CD14-positive monocyte (primary cell): ENCODE measurements around the gene TAS2R16. TPM values are rescaled to one million over a fixed set of nuclear protein-coding genes. Genes with fewer than 3 reads are reported as not detected.

Experiments used
- DNase-seq, 3 donors: peaks; one replicate each; pipeline ENCODE4 v3.0.0-alpha.2; 2011 to 2022
- H2AFZ ChIP-seq: 2 replicates; pipeline ENCODE4 v1.6.0; 2012; ENCODE audit warnings: mild to moderate bottlenecking, low read depth, low read length, inconsistent platforms; ENCODE audit not compliant: insufficient read depth, poor library complexity, severe bottlenecking
- H3K27ac ChIP-seq, 2 donors: 1 replicate in 1 of 2; 2 replicates in 1 of 2; pipeline ENCODE4 v1.5.1; 2012 to 2013; ENCODE audit warnings: low read length in 2 of 2, control low read depth in 1 of 2, inconsistent platforms in 1 of 2, low read depth in 1 of 2, mild to moderate bottlenecking in 1 of 2
- H3K27me3 ChIP-seq, 2 donors: one replicate each; pipeline versions ENCODE4 v1.6.0 to v1.6.1; 2011 to 2013; ENCODE audit warnings: low read length in 2 of 2; ENCODE audit not compliant: control insufficient read depth in 2 of 2, insufficient read depth in 2 of 2
- H3K36me3 ChIP-seq, 2 donors: replicated peaks in 1 of 2; 1 replicate in 1 of 2; 2 replicates in 1 of 2; pipeline versions ENCODE4 v1.5.1 to v1.6.1; 2012 to 2013; ENCODE audit warnings: low read length in 2 of 2, control low read depth in 1 of 2, inconsistent platforms in 1 of 2, mild to moderate bottlenecking in 1 of 2; ENCODE audit not compliant: insufficient read depth in 2 of 2, control insufficient read depth in 1 of 2
- H3K4me1 ChIP-seq, 2 donors: 1 replicate in 1 of 2; 2 replicates in 1 of 2; pipeline versions ENCODE4 v1.5.1 to v1.6.1; 2012 to 2013; ENCODE audit warnings: low read length in 2 of 2, control low read depth in 1 of 2, inconsistent platforms in 1 of 2, mild to moderate bottlenecking in 1 of 2, moderate library complexity in 1 of 2; ENCODE audit not compliant: insufficient read depth in 2 of 2, control insufficient read depth in 1 of 2
- H3K4me2 ChIP-seq: replicated peaks from 2 replicates; pipeline ENCODE3; 2012; ENCODE audit warnings: low read length, moderate library complexity, mild to moderate bottlenecking; ENCODE audit not compliant: poor library complexity, severe bottlenecking; ENCODE audit errors: extremely low read depth
- H3K4me3 ChIP-seq, 3 experiments: fragments of 200-600 bp in 1 of 3; sonication (generic) in 1 of 3; replicated peaks in 1 of 3; 1 replicate in 2 of 3; 2 replicates in 1 of 3; pipeline ENCODE4 v1.5.1; 2011 to 2013; ENCODE audit warnings: low read length in 3 of 3, mild to moderate bottlenecking in 3 of 3, control low read depth in 2 of 3, low read depth in 2 of 3, inconsistent platforms in 1 of 3, moderate library complexity in 1 of 3
- H3K79me2 ChIP-seq: 2 replicates; pipeline ENCODE4 v1.6.0; 2012; ENCODE audit warnings: mild to moderate bottlenecking, control low read depth, inconsistent platforms, low read length, moderate library complexity; ENCODE audit not compliant: insufficient read depth
- H3K9ac ChIP-seq: 2 replicates; pipeline ENCODE4 v1.6.0; 2017; ENCODE audit warnings: low read length, mild to moderate bottlenecking; ENCODE audit not compliant: insufficient read depth, poor library complexity, severe bottlenecking
- H3K9me3 ChIP-seq, 2 donors: replicated peaks in 1 of 2; 1 replicate in 1 of 2; 2 replicates in 1 of 2; pipeline versions ENCODE4 v1.5.1 to v1.6.1; 2012 to 2013; ENCODE audit warnings: low read length in 2 of 2, control low read depth in 1 of 2; ENCODE audit not compliant: control insufficient read depth in 1 of 2, insufficient read depth in 1 of 2
- H4K20me1 ChIP-seq: 2 replicates; pipeline ENCODE4 v1.6.0; 2012; ENCODE audit warnings: mild to moderate bottlenecking, low read length, control low read depth, moderate library complexity; ENCODE audit not compliant: insufficient read depth
- H3K27ac Mint-ChIP-seq, 7 donors: one replicate each; pipeline ENCODE4 v1.8.0; 2020; ENCODE audit warnings: mild to moderate bottlenecking in 7 of 7, mixed read lengths in 7 of 7, moderate library complexity in 6 of 7, inconsistent platforms in 2 of 7
- H3K27me3 Mint-ChIP-seq, 3 donors: one replicate each; pipeline ENCODE4 v1.8.0; 2021 to 2022; ENCODE audit warnings: low read depth in 3 of 3, mild to moderate bottlenecking in 3 of 3, mixed read lengths in 3 of 3, moderate library complexity in 3 of 3, inconsistent platforms in 1 of 3
- H3K36me3 Mint-ChIP-seq, 2 donors: one replicate each; pipeline ENCODE4 v1.8.0; 2020; ENCODE audit warnings: mixed read lengths in 2 of 2, inconsistent platforms in 1 of 2, mild to moderate bottlenecking in 1 of 2
- H3K4me1 Mint-ChIP-seq: one replicate; pipeline ENCODE4 v1.8.0; 2020; ENCODE audit warnings: mild to moderate bottlenecking, mixed read lengths
- H3K4me3 Mint-ChIP-seq, 2 donors: one replicate each; pipeline ENCODE4 v1.8.0; 2020; ENCODE audit warnings: mild to moderate bottlenecking in 2 of 2, mixed read lengths in 2 of 2, moderate library complexity in 1 of 2
- H3K9me3 Mint-ChIP-seq, 7 donors: one replicate each; pipeline ENCODE4 v1.8.0; 2020 to 2022; ENCODE audit warnings: mixed read lengths in 7 of 7, mild to moderate bottlenecking in 6 of 7, moderate library complexity in 6 of 7, inconsistent platforms in 2 of 7
- WGBS: methylation state at CpG from one replicate; pipeline ENCODE4 v1.1.5; 2013; ENCODE audit warnings: missing lambda C conversion rate; ENCODE audit not compliant: insufficient coverage; 5-methylcytosine and 5-hydroxymethylcytosine counted together
- intact Hi-C, 2 donors: fragments of 100-400 bp; cut with micrococcal nuclease; formaldehyde crosslinking; loops; one replicate each; pipeline versions ENCODE4 v1.15.0 to v1.15.1; 2023
- polyA plus RNA-seq, 3 donors: library from polyadenylated mRNA; depleted of rRNA in 1 of 3; unstranded in 2 of 3; stranded (reverse) in 1 of 3; fragments of 300-500 nt in 2 of 3; fragments of >200 nt in 1 of 3; fragmentation: Illumina TruSeq in 2 of 3; gene quantifications; 1 replicate in 2 of 3; 2 replicates in 1 of 3; pipeline ENCODE4 v1.2.3, GENCODE V29; 2012 to 2021
- TF ChIP-seq, protein P1 (sequence below): fragments of 200-600 bp; IDR thresholded peaks from one replicate; pipeline ENCODE4 v1.8.0; 2022; ENCODE audit warnings: antibody characterized with exemption, mild to moderate bottlenecking

Gene TAS2R16
- polyA plus RNA-seq, 3 donors, result not detected

DNA sequence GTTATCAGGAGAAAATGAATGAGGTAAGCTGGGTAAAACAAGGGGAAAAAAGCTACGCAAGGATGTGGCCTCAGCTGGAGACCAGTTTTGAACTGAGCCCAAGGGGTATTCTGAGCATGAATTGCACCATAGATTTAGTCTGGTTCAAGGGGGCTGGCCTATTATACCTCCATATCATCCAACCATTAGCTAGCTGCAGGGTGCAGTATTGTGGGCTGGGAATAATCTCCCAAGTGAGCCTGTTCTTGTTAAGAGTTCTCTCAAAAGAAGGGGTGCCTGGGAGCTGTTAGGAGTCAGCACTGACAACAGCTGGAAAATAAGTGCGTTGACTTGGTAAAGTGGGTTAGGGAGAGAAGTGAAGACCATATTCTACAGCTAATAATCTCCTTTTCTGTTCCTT is 8.0 kb downstream of the TAS2R16 start:
- intact Hi-C loops, result no loop called here
- peaks cover 0 to 3% (median 0%) of the 10 kb centered on the region in 7 donors for H3K9me3 Mint-ChIP-seq
- 80% methylated on average over 1 of the region's 2 CpGs for WGBS

DNA sequence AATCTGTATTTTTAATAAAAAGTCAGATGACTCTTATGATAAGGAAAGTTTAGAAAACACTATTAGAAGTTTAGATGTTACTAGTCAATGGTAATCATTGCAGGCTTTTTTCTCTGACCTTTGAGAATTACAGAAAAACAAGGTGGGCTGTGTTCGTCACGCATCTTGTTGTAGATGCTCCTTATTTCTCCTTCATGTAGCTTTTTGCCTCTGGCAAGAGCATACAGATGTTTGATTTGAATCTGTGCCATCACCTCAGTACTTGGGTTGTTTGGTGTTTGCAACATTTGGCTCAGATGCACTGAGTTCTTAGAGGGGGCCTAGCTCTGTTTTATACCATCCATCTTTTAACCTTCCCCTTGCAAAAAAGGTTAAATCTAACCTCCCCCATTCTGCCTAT is 11.5 kb downstream of the TAS2R16 start:
- TF ChIP-seq, protein P1, sequence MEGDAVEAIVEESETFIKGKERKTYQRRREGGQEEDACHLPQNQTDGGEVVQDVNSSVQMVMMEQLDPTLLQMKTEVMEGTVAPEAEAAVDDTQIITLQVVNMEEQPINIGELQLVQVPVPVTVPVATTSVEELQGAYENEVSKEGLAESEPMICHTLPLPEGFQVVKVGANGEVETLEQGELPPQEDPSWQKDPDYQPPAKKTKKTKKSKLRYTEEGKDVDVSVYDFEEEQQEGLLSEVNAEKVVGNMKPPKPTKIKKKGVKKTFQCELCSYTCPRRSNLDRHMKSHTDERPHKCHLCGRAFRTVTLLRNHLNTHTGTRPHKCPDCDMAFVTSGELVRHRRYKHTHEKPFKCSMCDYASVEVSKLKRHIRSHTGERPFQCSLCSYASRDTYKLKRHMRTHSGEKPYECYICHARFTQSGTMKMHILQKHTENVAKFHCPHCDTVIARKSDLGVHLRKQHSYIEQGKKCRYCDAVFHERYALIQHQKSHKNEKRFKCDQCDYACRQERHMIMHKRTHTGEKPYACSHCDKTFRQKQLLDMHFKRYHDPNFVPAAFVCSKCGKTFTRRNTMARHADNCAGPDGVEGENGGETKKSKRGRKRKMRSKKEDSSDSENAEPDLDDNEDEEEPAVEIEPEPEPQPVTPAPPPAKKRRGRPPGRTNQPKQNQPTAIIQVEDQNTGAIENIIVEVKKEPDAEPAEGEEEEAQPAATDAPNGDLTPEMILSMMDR, result no peak
- no peaks in the 10 kb centered on the region for H3K79me2 ChIP-seq
- no peaks in the 10 kb centered on the region for H4K20me1 ChIP-seq
- H3K27me3 ChIP-seq, result no peaks in the 10 kb centered on the region
- intact Hi-C loops, result no loop called here
- Mint-ChIP-seq H3K36me3 (no peaks in the 10 kb centered on the region), H3K4me1 (no peaks in the 10 kb centered on the region), H3K4me3 (no peak overlapping the region), H3K9me3 (peaks cover 0 to 3% (median 2%) of the 10 kb centered on the region in 7 donors), H3K27me3 (no peaks in the 10 kb centered on the region), H3K27ac (no peak overlapping the region)
- no peak overlapping the region for H3K4me2 ChIP-seq
- H3K27ac ChIP-seq, result no peak overlapping the region
- no peak overlapping the region for H3K4me3 ChIP-seq
- no peak overlapping the region for H3K9ac ChIP-seq
- no peaks in the 10 kb centered on the region for H3K9me3 ChIP-seq
- H3K4me1 ChIP-seq, result no peaks in the 10 kb centered on the region
- WGBS, result 90% methylated on average over 2 of the region's 2 CpGs
- DNase-seq, result no peak
- no peak overlapping the region for H2AFZ ChIP-seq
- H3K36me3 ChIP-seq, result no peaks in the 10 kb centered on the region

More for the DNA sequence above, 8.0 kb downstream of the TAS2R16 start:
- Histone ChIP-seq H3K4me2 (no peak overlapping the region), H3K9ac (no peak overlapping the region), H3K4me3 (no peak overlapping the region), H4K20me1 (no peaks in the 10 kb centered on the region), H3K9me3 (no peaks in the 10 kb centered on the region), H3K27ac (no peak overlapping the region), H3K27me3 (no peaks in the 10 kb centered on the region), H3K79me2 (no peaks in the 10 kb centered on the region), H2AFZ (no peak overlapping the region), H3K4me1 (no peaks in the 10 kb centered on the region), H3K36me3 (no peaks in the 10 kb centered on the region)
- no peak for DNase-seq
- Mint-ChIP-seq H3K27me3 (no peaks in the 10 kb centered on the region), H3K4me1 (no peaks in the 10 kb centered on the region), H3K4me3 (no peak overlapping the region), H3K36me3 (no peaks in the 10 kb centered on the region), H3K27ac (no peak overlapping the region)
- TF ChIP-seq, protein P1, result no peak
